Neuronal stem cell (in vitro differentiated cells): ENCODE measurements around the gene OGFOD3.

Experiments
- DNase-seq: peaks from one replicate; pipeline ENCODE4 v3.0.0-alpha.2; 2013; ENCODE audit warnings: low spot score
- H2AFZ ChIP-seq: one replicate; pipeline ENCODE4 v1.6.1; 2013; ENCODE audit warnings: mild to moderate bottlenecking, low read length, inconsistent platforms
- H2AK5ac ChIP-seq: 2 replicates; pipeline ENCODE4 v1.6.1; 2013; ENCODE audit warnings: low read depth, mild to moderate bottlenecking, inconsistent platforms, low read length, moderate library complexity, mixed read lengths
- H2BK120ac ChIP-seq: 2 replicates; pipeline ENCODE4 v1.6.1; 2013; ENCODE audit warnings: low read depth, mild to moderate bottlenecking, inconsistent platforms, low read length, moderate library complexity, mixed read lengths
- H2BK12ac ChIP-seq: one replicate; pipeline ENCODE4 v1.6.1; 2013; ENCODE audit warnings: low read length, inconsistent platforms
- H2BK15ac ChIP-seq: 2 replicates; pipeline ENCODE4 v1.6.1; 2013; ENCODE audit warnings: mild to moderate bottlenecking, low read length, inconsistent platforms, mixed read lengths
- H2BK5ac ChIP-seq: one replicate; pipeline ENCODE4 v1.6.1; 2013; ENCODE audit warnings: inconsistent platforms, mild to moderate bottlenecking, low read length, moderate library complexity
- H3K14ac ChIP-seq: one replicate; pipeline ENCODE4 v1.6.1; 2013; ENCODE audit warnings: low read length, inconsistent platforms
- H3K18ac ChIP-seq: 2 replicates; pipeline ENCODE4 v1.6.1; 2013; ENCODE audit warnings: low read length, inconsistent platforms
- H3K23ac ChIP-seq: 2 replicates; pipeline ENCODE4 v1.6.1; 2013; ENCODE audit warnings: low read depth, mild to moderate bottlenecking, mixed read lengths, low read length, inconsistent platforms; ENCODE audit not compliant: poor library complexity
- H3K27ac ChIP-seq: replicated peaks from 3 replicates; pipeline ENCODE4 v1.5.1; 2013; ENCODE audit warnings: low read length, inconsistent platforms
- H3K27me3 ChIP-seq, 3 experiments: 2 replicates each; pipeline ENCODE4 v1.6.1; 2013; ENCODE audit warnings: low read length in 3 of 3, mild to moderate bottlenecking in 2 of 3, inconsistent platforms in 1 of 3, low read depth in 1 of 3, mixed read lengths in 1 of 3, moderate library complexity in 1 of 3; ENCODE audit not compliant: control insufficient read depth in 3 of 3, insufficient read depth in 3 of 3
- H3K36me3 ChIP-seq, 2 donors: replicated peaks in 1 of 2; 2 replicates each; pipeline ENCODE4 v1.6.1; 2013; ENCODE audit warnings: low read length in 2 of 2; ENCODE audit not compliant: control insufficient read depth in 2 of 2, insufficient read depth in 2 of 2
- H3K4ac ChIP-seq: 2 replicates; pipeline ENCODE4 v1.6.1; 2013; ENCODE audit warnings: inconsistent platforms, mild to moderate bottlenecking, low read length, moderate library complexity
- H3K4me1 ChIP-seq, 2 donors: 1 replicate in 1 of 2; 2 replicates in 1 of 2; pipeline ENCODE4 v1.6.1; 2013; ENCODE audit warnings: low read length in 2 of 2, low read depth in 1 of 2; ENCODE audit not compliant: control insufficient read depth in 2 of 2, insufficient read depth in 1 of 2
- H3K4me2 ChIP-seq: one replicate; pipeline ENCODE4 v1.6.1; 2013; ENCODE audit warnings: mild to moderate bottlenecking, low read length, inconsistent platforms; ENCODE audit not compliant: insufficient read depth, poor library complexity, severe bottlenecking
- H3K4me3 ChIP-seq, 2 donors: 2 replicates each; pipeline ENCODE4 v1.5.1; 2013; ENCODE audit warnings: low read length in 2 of 2, mild to moderate bottlenecking in 2 of 2, inconsistent platforms in 1 of 2, moderate library complexity in 1 of 2
- H3K79me1 ChIP-seq: one replicate; pipeline ENCODE4 v1.6.1; 2013; ENCODE audit warnings: low read depth, mild to moderate bottlenecking, inconsistent platforms, low read length, moderate library complexity
- H3K9ac ChIP-seq: one replicate; pipeline ENCODE4 v1.6.1; 2013; ENCODE audit warnings: mild to moderate bottlenecking, low read depth, low read length, inconsistent platforms; ENCODE audit not compliant: poor library complexity
- H3K9me3 ChIP-seq, 2 donors: replicated peaks in 1 of 2; 2 replicates each; pipeline versions ENCODE3 to v1.6.1; 2013; ENCODE audit warnings: low read length in 2 of 2, mild to moderate bottlenecking in 2 of 2, inconsistent platforms in 1 of 2, low read depth in 1 of 2, mixed read lengths in 1 of 2, moderate library complexity in 1 of 2; ENCODE audit not compliant: control insufficient read depth in 2 of 2, insufficient read depth in 1 of 2
- H4K8ac ChIP-seq: one replicate; pipeline ENCODE4 v1.6.1; 2013; ENCODE audit warnings: low read depth, mild to moderate bottlenecking, inconsistent platforms, low read length, moderate library complexity
- H4K91ac ChIP-seq: one replicate; pipeline ENCODE4 v1.6.1; 2013; ENCODE audit warnings: low read length, low read depth, mild to moderate bottlenecking, inconsistent platforms; ENCODE audit not compliant: poor library complexity
- WGBS, 2 donors: extraction: QIAGEN DNeasy Blood & Tissue Kit; methylation state at CpG; one replicate each; pipeline ENCODE4 v1.1.7; 2013; ENCODE audit warnings: missing lambda C conversion rate in 2 of 2, mixed read lengths in 1 of 2; ENCODE audit not compliant: insufficient read length in 2 of 2, insufficient replicate concordance in 1 of 2; ENCODE audit errors: extremely low coverage in 2 of 2; 5-methylcytosine and 5-hydroxymethylcytosine counted together

Gene OGFOD3

GRCh38 chr17:82399601-82400101, 18.7 kb downstream of the OGFOD3 start:
- H3K9ac ChIP-seq: peak overlapping the region; percentile 3
- peaks cover 14 to 48% of the 10 kb centered on the region in 2 donors for H3K36me3 ChIP-seq
- peak overlapping the region; percentile 48 for H4K8ac ChIP-seq
- no peak overlapping the region for H3K18ac ChIP-seq
- H2AFZ ChIP-seq: no peak overlapping the region
- no CpG with 5 or more reads among the region's 18 CpGs for WGBS, 2 donors
- no peak for DNase-seq
- H2BK15ac ChIP-seq: no peak overlapping the region
- peaks cover 10% of the 10 kb centered on the region for H3K79me1 ChIP-seq
- no peak overlapping the region for H3K27ac ChIP-seq
- H3K4me3 ChIP-seq: no peak overlapping the region
- H3K4me2 ChIP-seq: no peak overlapping the region
- no peaks in the 10 kb centered on the region for H3K27me3 ChIP-seq
- H3K4me1 ChIP-seq: no peaks in the 10 kb centered on the region
- no peak overlapping the region for H3K4ac ChIP-seq
- H3K9me3 ChIP-seq: no peaks in the 10 kb centered on the region
- no peak overlapping the region for H2BK12ac ChIP-seq
- no peak overlapping the region for H2BK120ac ChIP-seq
- H3K23ac ChIP-seq: peak overlapping the region; percentile 31
- no peak overlapping the region for H4K91ac ChIP-seq
- H3K14ac ChIP-seq: peak overlapping the region; percentile 6
- H2AK5ac ChIP-seq: no peak overlapping the region
- H2BK5ac ChIP-seq: no peak overlapping the region

GRCh38 chr17:82399041-82399441, 19.3 kb downstream of the OGFOD3 start:
- no peak overlapping the region for H3K27ac ChIP-seq

GRCh38 chr17:82397449-82398335, 20.7 kb downstream of the OGFOD3 start:
- Histone ChIP-seq H2BK5ac (no peak overlapping the region), H4K91ac (no peak overlapping the region), H3K36me3 (peaks cover 5 to 45% of the 10 kb centered on the region in 2 donors), H3K4me3 (peak overlapping the region in 1 of 2 donors; percentile 37), H2BK120ac (no peak overlapping the region), H2AK5ac (no peak overlapping the region), H3K4me1 (no peaks in the 10 kb centered on the region), H3K4me2 (no peak overlapping the region), H3K27ac (no peak overlapping the region), H3K23ac (peak overlapping the region; percentile 31), H4K8ac (no peak overlapping the region), H3K9ac (no peak overlapping the region), H2BK15ac (no peak overlapping the region), H3K27me3 (no peaks in the 10 kb centered on the region), H2AFZ (no peak overlapping the region), H2BK12ac (no peak overlapping the region), H3K14ac (no peak overlapping the region), H3K79me1 (peaks cover 7% of the 10 kb centered on the region), H3K9me3 (no peaks in the 10 kb centered on the region), H3K4ac (no peak overlapping the region), H3K18ac (peak overlapping the region; percentile 13)
- WGBS, 2 donors: no CpG with 5 or more reads among the region's 38 CpGs
- no peak for DNase-seq

More at GRCh38 chr17:82399041-82399441, 19.3 kb downstream of the OGFOD3 start:
- no peak overlapping the region for H2AFZ ChIP-seq
- H3K18ac ChIP-seq: no peak overlapping the region
- no peak overlapping the region for H3K14ac ChIP-seq
- H2BK120ac ChIP-seq: no peak overlapping the region
- H3K9ac ChIP-seq: no peak overlapping the region
- no peak overlapping the region for H3K4me3 ChIP-seq
- H2BK15ac ChIP-seq: no peak overlapping the region
- no CpG with 5 or more reads among the region's 13 CpGs for WGBS, 2 donors
- H3K4me1 ChIP-seq: no peaks in the 10 kb centered on the region
- H3K4ac ChIP-seq: no peak overlapping the region
- H3K27me3 ChIP-seq: no peaks in the 10 kb centered on the region
- H3K23ac ChIP-seq: no peak overlapping the region
- H3K4me2 ChIP-seq: no peak overlapping the region
- no peaks in the 10 kb centered on the region for H3K9me3 ChIP-seq
- no peak overlapping the region for H2BK5ac ChIP-seq
- no peak overlapping the region for H4K8ac ChIP-seq
- no peak overlapping the region for H4K91ac ChIP-seq
- no peak overlapping the region for H2AK5ac ChIP-seq
- H2BK12ac ChIP-seq: no peak overlapping the region
- peaks cover 10 to 49% of the 10 kb centered on the region in 2 donors for H3K36me3 ChIP-seq
- no peak for DNase-seq
- H3K79me1 ChIP-seq: peaks cover 8% of the 10 kb centered on the region
